CD4-positive, CD25-positive, alpha-beta regulatory T cell (primary cell): ENCODE results near the gene SLFN5. TPM values are rescaled to one million over a fixed set of nuclear protein-coding genes. Genes with fewer than 3 reads are reported as not detected.
"Not testable (repeated sequence)": the region's sequence is repeated elsewhere in the genome, so short reads cannot be mapped to it uniquely, and the experiment has no call there.

Experiments
- ATAC-seq, 2 donors: fragments of 150-1000 bp; cut with Tn5 transposase; one replicate each; pipeline ENCODE4 v1.10.0; 2021; ENCODE audit warnings: low read depth in 2 of 2, moderate number of reproducible peaks in 2 of 2, moderate library complexity in 1 of 2
- DNase-seq, 3 donors: peaks; one replicate each; pipeline versions ENCODE4 v3.0.0 to v3.0.0-alpha.2; 2012 to 2022; ENCODE audit warnings: mixed read lengths in 1 of 3
- H3K27ac ChIP-seq: one replicate; pipeline ENCODE4 v1.7.0; 2013; ENCODE audit warnings: mild to moderate bottlenecking, low read length; ENCODE audit not compliant: insufficient read depth, poor library complexity, severe bottlenecking
- H3K27me3 ChIP-seq: one replicate; pipeline ENCODE4 v1.7.0; 2013; ENCODE audit warnings: low read length; ENCODE audit not compliant: control insufficient read depth, insufficient read depth
- H3K36me3 ChIP-seq: one replicate; pipeline ENCODE4 v1.7.0; 2013; ENCODE audit warnings: mild to moderate bottlenecking, low read length, moderate library complexity; ENCODE audit not compliant: control insufficient read depth, insufficient read depth
- H3K4me1 ChIP-seq: 2 replicates; pipeline ENCODE4 v1.7.0; 2013; ENCODE audit warnings: mild to moderate bottlenecking, low read length; ENCODE audit not compliant: insufficient read depth, control insufficient read depth, poor library complexity, severe bottlenecking
- H3K4me3 ChIP-seq: one replicate; pipeline ENCODE4 v1.7.0; 2013; ENCODE audit warnings: low read depth, mild to moderate bottlenecking, low read length, moderate library complexity
- H3K9me3 ChIP-seq, 2 experiments: 1 replicate in 1 of 2; 2 replicates in 1 of 2; pipeline ENCODE4 v1.7.0; 2013; ENCODE audit warnings: low read length in 2 of 2, mild to moderate bottlenecking in 1 of 2, moderate library complexity in 1 of 2; ENCODE audit not compliant: control insufficient read depth in 2 of 2
- H3K27ac Mint-ChIP-seq, 3 donors: one replicate each; pipeline ENCODE4 v1.8.0; 2020 to 2022; ENCODE audit warnings: mild to moderate bottlenecking in 3 of 3, mixed read lengths in 3 of 3, moderate library complexity in 2 of 3
- H3K27me3 Mint-ChIP-seq: one replicate; pipeline ENCODE4 v1.8.0; 2022; ENCODE audit warnings: mild to moderate bottlenecking, mixed read lengths
- H3K36me3 Mint-ChIP-seq: one replicate; pipeline ENCODE4 v1.8.0; 2020; ENCODE audit warnings: mixed read lengths
- H3K4me1 Mint-ChIP-seq, 4 donors: one replicate each; pipeline ENCODE4 v1.8.0; 2020 to 2022; ENCODE audit warnings: mixed read lengths in 4 of 4, mild to moderate bottlenecking in 1 of 4
- H3K4me3 Mint-ChIP-seq, 4 donors: one replicate each; pipeline ENCODE4 v1.8.0; 2020 to 2022; ENCODE audit warnings: mild to moderate bottlenecking in 4 of 4, mixed read lengths in 4 of 4, moderate library complexity in 3 of 4
- H3K9me3 Mint-ChIP-seq, 7 donors: one replicate each; pipeline ENCODE4 v1.8.0; 2020 to 2022; ENCODE audit warnings: mixed read lengths in 7 of 7, mild to moderate bottlenecking in 3 of 7, moderate library complexity in 2 of 7
- polyA plus RNA-seq, 4 donors: library from polyadenylated mRNA; unstranded; fragments of 300-500 nt; fragmentation: Illumina TruSeq; gene quantifications; one replicate each; pipeline ENCODE4 v1.2.3, GENCODE V29; 2021
- total RNA-seq: library from RNA; stranded (reverse); gene quantifications from one replicate; pipeline ENCODE4 v1.2.3, GENCODE V29; 2022

The SLFN5 gene
- total and polyA plus RNA-seq, 5 donors from 2014 or later, result 122 to 221 (median 185) TPM

DNA sequence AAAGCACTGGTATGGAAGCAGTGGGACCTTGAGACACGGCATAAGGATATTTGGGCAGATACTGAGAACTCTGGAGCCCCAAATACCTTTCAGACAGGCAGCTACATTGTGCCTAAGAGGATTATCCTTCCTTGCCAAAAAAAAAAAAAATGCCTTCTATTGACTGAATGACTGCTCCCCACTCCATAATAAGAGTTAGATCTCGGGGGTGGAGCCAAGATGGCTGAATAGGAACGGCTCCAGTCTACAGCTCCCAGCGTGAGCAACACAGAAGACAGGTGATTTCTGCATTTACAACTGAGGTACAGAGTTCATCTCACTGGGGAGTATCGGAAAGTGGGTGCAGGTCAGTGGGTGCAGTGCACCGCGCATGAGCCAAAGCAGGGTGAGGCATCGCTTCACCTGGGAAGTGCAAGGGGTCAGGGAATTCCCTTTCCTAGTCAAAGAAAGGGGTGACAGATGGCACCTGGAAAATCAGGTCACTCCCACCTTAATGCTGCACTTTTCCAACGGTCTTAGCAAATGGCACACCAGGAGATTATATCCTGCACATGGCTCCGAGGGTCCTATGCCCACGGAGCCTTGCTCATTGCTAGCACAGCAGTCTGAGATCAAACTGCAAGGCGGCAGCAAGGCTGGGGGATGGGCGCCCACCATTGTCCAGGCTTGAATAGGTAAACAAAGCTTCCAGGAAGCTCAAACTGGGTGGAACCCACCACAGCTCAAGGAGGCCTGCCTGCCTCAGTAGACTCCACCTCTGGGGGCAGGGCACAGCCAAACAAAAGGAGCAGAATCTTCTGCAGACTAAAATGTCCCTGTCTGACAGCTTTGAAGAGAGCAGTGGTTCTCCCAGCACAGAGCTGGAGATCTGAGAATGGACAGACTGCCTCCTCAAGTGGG, 31.5 kb downstream of the SLFN5 start:
- not testable (repeated sequence) for H3K27me3 ChIP-seq
- peak overlapping the region in 3 of 4 donors; percentile 64 to 80 (median 66) for H3K4me3 Mint-ChIP-seq

DNA sequence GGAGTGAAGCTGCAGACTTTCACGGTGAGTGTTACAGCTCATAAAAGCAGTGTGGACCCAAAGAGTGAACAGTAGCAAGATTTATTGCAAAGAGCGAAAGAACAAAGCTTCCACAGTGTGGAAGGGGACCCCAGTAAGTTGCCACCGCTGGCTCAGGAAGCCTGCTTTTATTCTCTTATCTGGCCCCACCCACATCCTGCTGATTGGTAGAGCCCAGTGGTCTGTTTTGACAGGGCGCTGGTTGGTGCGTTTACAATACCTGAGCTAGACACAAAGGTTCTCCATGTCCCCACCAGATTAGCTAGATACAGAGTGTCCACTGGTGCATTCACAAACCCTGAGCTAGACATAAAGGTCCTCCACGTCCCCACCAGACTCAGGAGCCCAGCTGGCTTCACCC, 35.6 kb downstream of the SLFN5 start:
- peak overlapping the region in 1 of 4 donors; percentile 5 for H3K4me3 Mint-ChIP-seq
- not testable (repeated sequence) for DNase-seq, H3K27me3 Mint-ChIP-seq, H3K27ac ChIP-seq, H3K27ac Mint-ChIP-seq, H3K36me3 Mint-ChIP-seq, H3K27me3 ChIP-seq, H3K36me3 ChIP-seq, H3K9me3 ChIP-seq, ATAC-seq, H3K4me3 ChIP-seq, H3K4me1 ChIP-seq
- peaks cover 10 to 47% (median 18%) of the 10 kb centered on the region in 4 donors for H3K4me1 Mint-ChIP-seq
- H3K9me3 Mint-ChIP-seq, result peaks cover 2 to 16% (median 4%) of the 10 kb centered on the region in 7 donors

More for the DNA sequence above, 31.5 kb downstream of the SLFN5 start:
- Mint-ChIP-seq H3K9me3 (peaks cover 2 to 15% (median 6%) of the 10 kb centered on the region in 7 donors), H3K4me1 (peaks cover 31 to 80% (median 43%) of the 10 kb centered on the region in 4 donors), H3K27ac (peak overlapping the region; percentile 3 to 87 (median 84)), H3K36me3 (peaks cover 20% of the 10 kb centered on the region)
- not testable (repeated sequence) for H3K27me3 Mint-ChIP-seq, H3K27ac ChIP-seq, H3K36me3 ChIP-seq, H3K4me3 ChIP-seq, H3K9me3 ChIP-seq, ATAC-seq
- DNase-seq, result peak in 1 of 3 donors; percentile 73
- peaks cover 11% of the 10 kb centered on the region for H3K4me1 ChIP-seq

DNA sequence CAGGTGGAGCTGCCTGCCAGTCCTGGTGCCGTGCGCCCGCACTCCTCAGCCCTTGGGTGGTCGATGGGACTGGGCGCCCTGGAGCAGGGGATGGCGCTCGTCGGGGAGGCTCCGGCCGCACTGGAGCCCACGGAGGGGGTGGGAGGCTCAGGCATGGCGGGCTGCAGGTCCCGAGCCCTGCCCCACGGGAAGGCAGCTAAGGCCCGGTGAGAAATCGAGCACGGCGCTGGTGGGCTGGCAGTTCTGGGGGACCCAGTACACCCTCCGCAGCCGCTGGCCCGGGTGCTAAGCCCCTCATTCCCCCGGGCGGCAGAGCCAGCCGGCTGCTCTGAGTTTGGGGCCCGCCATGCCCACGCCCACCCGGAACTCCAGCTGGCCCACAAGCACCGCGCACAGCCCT, 36.0 kb downstream of the SLFN5 start:
- not testable (repeated sequence) for H3K4me3 ChIP-seq, H3K27ac ChIP-seq, H3K4me3 Mint-ChIP-seq, ATAC-seq, H3K27me3 Mint-ChIP-seq, H3K27ac Mint-ChIP-seq, H3K4me1 ChIP-seq, DNase-seq, H3K36me3 ChIP-seq, H3K9me3 ChIP-seq, H3K36me3 Mint-ChIP-seq, H3K27me3 ChIP-seq
- peaks cover 2 to 16% (median 4%) of the 10 kb centered on the region in 7 donors for H3K9me3 Mint-ChIP-seq
- peaks cover 10 to 43% (median 15%) of the 10 kb centered on the region in 4 donors for H3K4me1 Mint-ChIP-seq

DNA sequence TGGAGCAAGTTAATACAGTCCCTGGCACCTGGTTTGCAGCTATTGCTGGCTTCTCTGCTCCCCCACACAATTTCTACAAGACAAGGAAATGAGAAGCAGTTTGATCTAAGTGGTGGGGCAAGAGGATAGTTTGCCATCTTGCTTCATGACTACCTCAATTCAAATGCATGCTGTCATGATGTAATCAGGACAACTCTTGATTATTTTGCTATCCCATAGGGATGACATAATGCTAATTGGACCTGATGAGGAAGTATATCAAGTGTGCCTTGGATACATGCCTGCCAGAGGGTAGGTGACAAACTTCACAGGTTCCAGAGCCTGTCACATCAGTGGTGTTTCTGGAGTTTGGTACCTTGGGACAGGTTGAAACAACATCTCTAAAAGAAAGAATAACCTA, 40.9 kb downstream of the SLFN5 start:
- Histone ChIP-seq H3K27ac (no peak overlapping the region), H3K4me3 (no peak overlapping the region), H3K4me1 (peaks cover 8% of the 10 kb centered on the region), H3K27me3 (no peaks in the 10 kb centered on the region), H3K36me3 (no peaks in the 10 kb centered on the region), H3K9me3 (no peaks in the 10 kb centered on the region)
- no peak overlapping the region for H3K27ac Mint-ChIP-seq
- no peak overlapping the region for H3K4me3 Mint-ChIP-seq
- DNase-seq (no peak), ATAC-seq (no peak)
- no peaks in the 10 kb centered on the region for H3K27me3 Mint-ChIP-seq
- peaks cover 10 to 41% (median 15%) of the 10 kb centered on the region in 4 donors for H3K4me1 Mint-ChIP-seq
- peaks cover 0 to 5% (median 1%) of the 10 kb centered on the region in 7 donors for H3K9me3 Mint-ChIP-seq
- H3K36me3 Mint-ChIP-seq, result no peaks in the 10 kb centered on the region

- Histone ChIP-seq H3K9me3 (no peaks in the 10 kb centered on the region), H3K36me3 (no peaks in the 10 kb centered on the region), H3K4me1 (peaks cover 12% of the 10 kb centered on the region), H3K27ac (no peak overlapping the region), H3K4me3 (no peak overlapping the region), H3K27me3 (no peaks in the 10 kb centered on the region)
- Mint-ChIP-seq H3K27ac (peak overlapping the region; percentile 19 to 73 (median 68)), H3K9me3 (peaks cover 0 to 8% (median 3%) of the 10 kb centered on the region in 7 donors), H3K4me1 (peaks cover 18 to 52% (median 24%) of the 10 kb centered on the region in 4 donors), H3K4me3 (no peak overlapping the region), H3K27me3 (peaks cover 8% of the 10 kb centered on the region), H3K36me3 (no peaks in the 10 kb centered on the region)
- DNase-seq, result no peak
- ATAC-seq, result no peak
Observed at GRCh38 chr17:35284955-35285354, 42.1 kb downstream of the SLFN5 start.

- DNase-seq (peak in 2 of 3 donors; percentile 44 to 63), ATAC-seq (peak; percentile 78 to 84)
- Histone ChIP-seq H3K27me3 (no peaks in the 10 kb centered on the region), H3K4me1 (peaks cover 12% of the 10 kb centered on the region), H3K27ac (peak overlapping the region; percentile 68), H3K36me3 (no peaks in the 10 kb centered on the region), H3K4me3 (peak overlapping the region; percentile 51), H3K9me3 (no peaks in the 10 kb centered on the region)
- no peaks in the 10 kb centered on the region for H3K36me3 Mint-ChIP-seq
- H3K4me3 Mint-ChIP-seq, result peak overlapping the region in 1 of 4 donors; percentile 64
- peaks cover 10% of the 10 kb centered on the region for H3K27me3 Mint-ChIP-seq
- H3K4me1 Mint-ChIP-seq, result peaks cover 21 to 55% (median 26%) of the 10 kb centered on the region in 4 donors
- peak overlapping the region; percentile 82 to 91 (median 85) for H3K27ac Mint-ChIP-seq
- peaks cover 0 to 8% (median 3%) of the 10 kb centered on the region in 7 donors for H3K9me3 Mint-ChIP-seq
Observed at GRCh38 chr17:35286120-35286781, 43.4 kb downstream of the SLFN5 start.

DNA sequence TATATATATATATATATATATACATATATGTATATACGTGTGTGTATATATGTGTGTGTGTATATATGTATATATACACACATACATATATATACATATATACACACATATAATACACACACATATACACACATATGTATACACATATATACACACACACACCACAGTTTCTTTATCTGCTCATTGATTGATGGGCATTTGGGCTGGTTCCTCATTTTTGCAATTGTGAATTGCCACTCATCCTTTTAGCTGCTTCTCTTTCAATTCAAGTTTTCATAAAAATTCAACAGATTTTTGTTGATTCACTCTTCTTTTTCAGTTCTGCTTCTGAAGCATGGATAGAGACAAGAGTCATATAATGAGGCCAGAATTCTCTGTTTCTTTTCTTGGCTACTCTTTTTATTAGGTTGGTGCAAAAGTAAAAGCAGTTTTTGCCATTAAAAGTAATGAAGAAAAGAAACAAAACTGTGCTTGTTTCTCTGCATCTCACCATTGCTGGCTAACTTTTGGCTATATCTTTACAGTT, 44.5 kb downstream of the SLFN5 start:
- peak overlapping the region in 2 of 4 donors; percentile 3 to 14 for H3K4me3 Mint-ChIP-seq
- H3K4me1 ChIP-seq, result peaks cover 12% of the 10 kb centered on the region
- peaks cover 13% of the 10 kb centered on the region for H3K27me3 Mint-ChIP-seq
- DNase-seq (no peak), ATAC-seq (no peak)
- H3K36me3 ChIP-seq, result no peaks in the 10 kb centered on the region
- no peaks in the 10 kb centered on the region for H3K27me3 ChIP-seq
- H3K27ac Mint-ChIP-seq, result peak overlapping the region in 2 of 3 donors; percentile 39 to 82
- H3K9me3 Mint-ChIP-seq, result peaks cover 0 to 8% (median 3%) of the 10 kb centered on the region in 7 donors
- H3K4me3 ChIP-seq, result no peak overlapping the region
- peaks cover 21 to 55% (median 26%) of the 10 kb centered on the region in 4 donors for H3K4me1 Mint-ChIP-seq
- no peak overlapping the region for H3K27ac ChIP-seq
- no peaks in the 10 kb centered on the region for H3K9me3 ChIP-seq
- H3K36me3 Mint-ChIP-seq, result no peaks in the 10 kb centered on the region
